Measurements from ENCODE around the gene GABRG3. TPM values are rescaled to one million over a fixed set of nuclear protein-coding genes. Genes with fewer than 3 reads are reported as not detected.

GABRG3 gene
- total RNA-seq, 1 experiment from 2014 or later: 0.15 TPM

- no peak overlapping the region for H3K56ac ChIP-seq (ENCODE audit: insufficient read length, low read depth, low read length)
- H3K9ac ChIP-seq (ENCODE audit: extremely low read depth, insufficient read length, low read length): no peak overlapping the region
- no peak overlapping the region for H4K91ac ChIP-seq (ENCODE audit: insufficient read length, low read depth, low read length)
- no peak overlapping the region for H3K18ac ChIP-seq (ENCODE audit: insufficient read length, low read depth, low read length)
- no peaks in the 10 kb centered on the region; the same call in 1 of the 2 replicates for H3K27me3 ChIP-seq (ENCODE audit: insufficient read depth, low read length)
- no CpG with 5 or more reads among the region's 4 CpGs for WGBS (ENCODE audit: extremely low coverage, insufficient read length, low lambda C conversion rate)
- Mint-ChIP-seq H3K36me3 (ENCODE audit: insufficient read depth in 1 of 3, low read depth in 3 of 3) (peaks cover 0 to 5% (median 4%) of the 10 kb centered on the region in 3 experiments; a peak in 2 of 7 replicates), H3K27ac (no peak overlapping the region), H3K4me1 (no peaks in the 10 kb centered on the region), H3K9me3 (peaks cover 0 to 11% of the 10 kb centered on the region in 2 experiments), H3K27me3 (ENCODE audit: low read depth) (no peaks in the 10 kb centered on the region), H3K4me3 (no peak overlapping the region)
- no peak overlapping the region for H2BK5ac ChIP-seq (ENCODE audit: insufficient read length, low read length)
- no peak overlapping the region for H3K27ac ChIP-seq (ENCODE audit: insufficient read length, low read depth, low read length)
- H3K4me1 ChIP-seq (ENCODE audit: insufficient read depth, low read length): no peaks in the 10 kb centered on the region
- H2BK20ac ChIP-seq (ENCODE audit: low read depth, low read length, poor library complexity, severe bottlenecking): no peak overlapping the region
- H3K23me2 ChIP-seq (ENCODE audit: insufficient read length, low read depth, low read length, poor library complexity, severe bottlenecking): no peaks in the 10 kb centered on the region
- no peaks in the 10 kb centered on the region for H3K79me1 ChIP-seq (ENCODE audit: insufficient read depth, low read depth, low read length, poor library complexity, severe bottlenecking)
- no peaks in the 10 kb centered on the region for H4K20me1 ChIP-seq (ENCODE audit: control insufficient read depth, insufficient read depth, insufficient read length)
- H3K9me3 ChIP-seq (ENCODE audit: control insufficient read depth, low read depth, low read length): no peaks in the 10 kb centered on the region
- H4K8ac ChIP-seq (replicated peaks; ENCODE audit: insufficient read length, low read depth, low read length): no peak overlapping the region
- no peak overlapping the region for H2AK5ac ChIP-seq (ENCODE audit: insufficient read length, low read length)
- no peak for DNase-seq
- no peak overlapping the region for H3T11ph ChIP-seq (ENCODE audit: low read length)
- no peak overlapping the region for H3K14ac ChIP-seq (ENCODE audit: insufficient read depth, low read length)
- no peak overlapping the region for H2AFZ ChIP-seq (ENCODE audit: low read length)
- TF ChIP-seq CTCF (conservative IDR thresholded peaks at IDR 0.05): no peak
- no peak overlapping the region for H4K5ac ChIP-seq (ENCODE audit: insufficient read length, low read depth, low read length)
- H3K79me2 ChIP-seq (ENCODE audit: insufficient read depth, low read length): no peaks in the 10 kb centered on the region
- no peak overlapping the region for H3K23ac ChIP-seq (ENCODE audit: insufficient read length, low read depth, low read length)
- no peak overlapping the region for H2BK15ac ChIP-seq (ENCODE audit: low read depth, low read length)
- H2BK12ac ChIP-seq (ENCODE audit: insufficient read length, low read depth, low read length): no peak overlapping the region
- H2BK120ac ChIP-seq (ENCODE audit: low read depth, low read length, poor library complexity, severe bottlenecking): no peak overlapping the region
- H3K4ac ChIP-seq (ENCODE audit: low read depth, low read length): no peak overlapping the region
- H3K4me2 ChIP-seq (ENCODE audit: insufficient read depth, insufficient read length, low read length): no peak overlapping the region
These were observed 412.7 kb downstream of the GABRG3 start for GRCh38 chr15:27383726-27384125.
